GM10266 (cell line): Measurements from ENCODE around the gene SUCLG2.

Experiments used
- DNase-seq: peaks from one replicate; pipeline ENCODE4 v3.0.0; 2012; ENCODE audit errors: extremely low spot score
- TF ChIP-seq, protein P1 (sequence below): IDR thresholded peaks from 2 replicates; pipeline ENCODE4 v1.5.1; 2012; ENCODE audit warnings: mild to moderate bottlenecking, low read depth; ENCODE audit not compliant: control insufficient read depth, insufficient read depth; ENCODE audit errors: missing control alignments

The SUCLG2 gene

DNA sequence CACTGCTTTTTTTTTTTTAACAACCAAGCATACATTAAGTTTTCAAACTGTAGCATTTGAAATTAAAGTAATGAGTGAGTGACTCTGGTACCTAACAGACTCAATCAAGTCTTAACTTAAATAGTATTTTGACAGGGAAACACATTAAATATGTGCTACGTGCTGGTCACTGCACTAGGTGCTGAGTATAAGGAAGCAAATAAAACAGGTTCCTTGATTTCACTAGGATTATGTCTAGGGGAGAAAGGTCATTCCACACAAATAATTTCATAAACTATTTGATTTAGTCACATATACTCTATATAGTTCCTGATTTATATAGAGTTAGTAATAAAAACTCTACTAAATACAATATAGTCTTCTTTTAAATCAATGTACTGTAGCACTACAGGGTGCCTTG is 89.4 kb downstream of the SUCLG2 start:
- no peak for DNase-seq
- TF ChIP-seq, protein P1, sequence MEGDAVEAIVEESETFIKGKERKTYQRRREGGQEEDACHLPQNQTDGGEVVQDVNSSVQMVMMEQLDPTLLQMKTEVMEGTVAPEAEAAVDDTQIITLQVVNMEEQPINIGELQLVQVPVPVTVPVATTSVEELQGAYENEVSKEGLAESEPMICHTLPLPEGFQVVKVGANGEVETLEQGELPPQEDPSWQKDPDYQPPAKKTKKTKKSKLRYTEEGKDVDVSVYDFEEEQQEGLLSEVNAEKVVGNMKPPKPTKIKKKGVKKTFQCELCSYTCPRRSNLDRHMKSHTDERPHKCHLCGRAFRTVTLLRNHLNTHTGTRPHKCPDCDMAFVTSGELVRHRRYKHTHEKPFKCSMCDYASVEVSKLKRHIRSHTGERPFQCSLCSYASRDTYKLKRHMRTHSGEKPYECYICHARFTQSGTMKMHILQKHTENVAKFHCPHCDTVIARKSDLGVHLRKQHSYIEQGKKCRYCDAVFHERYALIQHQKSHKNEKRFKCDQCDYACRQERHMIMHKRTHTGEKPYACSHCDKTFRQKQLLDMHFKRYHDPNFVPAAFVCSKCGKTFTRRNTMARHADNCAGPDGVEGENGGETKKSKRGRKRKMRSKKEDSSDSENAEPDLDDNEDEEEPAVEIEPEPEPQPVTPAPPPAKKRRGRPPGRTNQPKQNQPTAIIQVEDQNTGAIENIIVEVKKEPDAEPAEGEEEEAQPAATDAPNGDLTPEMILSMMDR, result no peak

DNA sequence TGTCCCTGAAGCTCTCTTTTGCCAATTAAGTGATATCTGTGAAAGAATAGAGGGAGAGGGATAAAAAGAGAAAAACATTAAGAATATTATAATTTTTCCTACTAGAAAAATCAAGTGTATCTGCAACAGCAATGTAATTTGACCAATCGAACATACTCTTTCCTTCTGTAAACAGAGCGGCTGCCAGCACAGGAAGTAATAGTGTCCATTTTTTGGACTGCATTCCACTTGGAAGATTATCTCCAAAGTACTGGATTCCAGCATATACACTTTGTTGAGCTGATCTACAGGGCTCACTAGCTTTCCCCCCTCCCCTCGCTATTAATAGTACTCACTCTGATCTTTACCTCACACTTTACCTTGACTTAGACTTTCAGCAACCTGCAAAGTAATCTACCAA is 90.4 kb downstream of the SUCLG2 start:
- no peak for DNase-seq
- TF ChIP-seq, protein P1, result no peak

DNA sequence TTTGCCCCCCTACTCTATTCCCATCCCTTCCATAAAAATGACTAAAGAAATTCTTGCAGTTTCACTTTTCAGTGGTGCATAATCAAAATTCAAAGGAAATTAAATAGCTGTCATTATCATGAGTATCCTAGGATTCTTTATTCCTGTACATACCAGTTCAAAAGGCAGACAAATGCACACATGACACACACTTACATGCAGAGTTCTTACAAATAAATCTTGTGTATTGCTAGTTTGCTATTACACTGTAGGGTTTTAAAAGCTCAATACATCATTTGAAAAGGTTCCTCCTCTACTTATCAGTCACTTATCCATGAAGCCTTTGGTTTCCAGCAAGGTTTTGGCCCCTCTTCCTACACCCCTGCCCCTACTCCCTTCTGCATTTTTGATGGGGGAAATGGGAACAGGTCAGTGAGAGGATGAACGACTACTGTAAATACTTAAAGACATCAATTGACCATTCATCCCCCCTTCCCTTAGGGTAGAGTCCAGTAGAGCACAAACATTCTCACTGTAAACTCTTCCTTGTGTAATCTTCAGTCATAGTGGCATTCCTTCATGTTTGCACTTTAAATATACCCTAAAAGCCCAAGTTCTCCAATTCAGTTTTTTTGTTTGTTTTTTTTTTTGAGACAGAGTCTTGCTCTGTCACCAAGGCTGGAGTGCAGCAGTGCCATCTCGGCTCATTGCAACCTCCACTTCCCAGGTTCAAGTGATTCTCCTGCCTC is 92.6 kb downstream of the SUCLG2 start:
- TF ChIP-seq, protein P1, result no peak
- no peak for DNase-seq

DNA sequence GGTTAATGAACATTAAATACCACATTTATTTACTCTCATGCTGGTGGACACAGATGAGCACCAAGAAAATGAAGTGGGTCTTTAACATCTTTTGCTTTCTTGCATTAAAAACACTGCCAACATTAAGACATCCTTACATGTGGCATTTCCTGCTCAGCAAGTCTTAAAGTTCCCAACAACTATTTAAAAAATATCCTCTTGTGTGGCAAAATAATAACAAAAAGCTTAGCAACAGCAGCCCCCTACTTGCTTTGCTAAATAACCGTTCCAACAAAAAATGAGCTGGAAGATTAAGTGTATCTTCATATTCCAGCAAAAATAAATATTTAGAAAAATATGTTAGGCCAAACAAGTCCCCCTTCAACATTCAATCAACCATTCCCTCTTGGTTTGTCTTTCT is 93.1 kb downstream of the SUCLG2 start:
- no peak for DNase-seq
- TF ChIP-seq, protein P1, result no peak

DNA sequence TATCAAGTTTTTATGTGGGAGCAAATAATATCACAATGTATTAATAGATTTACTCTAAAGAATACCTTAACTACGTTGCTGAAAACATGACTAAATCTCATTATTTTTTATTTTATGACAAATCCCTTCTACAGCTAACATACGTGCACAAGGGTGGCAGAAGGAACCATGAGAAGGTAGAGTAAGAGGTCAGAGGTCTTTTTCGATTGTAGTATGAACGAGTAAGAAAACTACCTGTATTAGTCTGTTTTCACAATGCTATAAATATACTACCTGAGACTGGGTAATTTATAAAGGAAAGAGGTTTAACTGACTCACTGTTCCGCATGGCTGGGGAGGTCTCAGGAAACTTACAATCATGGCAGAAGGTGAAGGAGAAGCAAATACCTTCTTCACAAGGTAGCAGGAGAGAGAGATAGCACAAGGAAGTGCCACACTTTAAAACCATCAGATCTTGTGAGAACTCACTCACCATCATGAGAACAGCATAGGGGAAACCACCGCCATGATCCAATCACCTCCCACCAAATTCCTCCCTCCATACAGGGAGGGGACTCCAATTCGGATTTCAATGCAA is 95.3 kb downstream of the SUCLG2 start:
- no peak for DNase-seq

DNA sequence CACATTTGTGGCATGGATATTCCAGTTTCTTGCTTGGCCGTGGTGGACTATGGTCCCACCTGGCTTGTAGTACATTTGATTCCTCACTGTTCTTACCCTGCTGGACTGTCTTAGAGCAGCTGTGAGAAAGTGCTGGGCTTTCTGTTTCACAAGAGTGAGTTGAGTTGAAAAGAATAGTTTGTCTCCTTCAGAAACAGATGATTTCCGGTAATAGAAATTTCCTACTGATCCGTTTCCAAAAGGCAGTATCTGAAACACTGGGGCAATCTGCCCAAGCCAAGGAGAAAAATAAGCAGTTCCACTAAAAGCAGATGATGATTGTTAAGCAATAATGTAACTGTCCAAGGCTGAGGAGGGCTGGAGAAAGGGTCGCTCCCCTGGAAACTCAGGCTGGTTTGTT is 96.0 kb downstream of the SUCLG2 start:
- TF ChIP-seq, protein P1, result no peak
- no peak for DNase-seq

More for the DNA sequence above, 95.3 kb downstream of the SUCLG2 start:
- TF ChIP-seq, protein P1, result no peak

DNA sequence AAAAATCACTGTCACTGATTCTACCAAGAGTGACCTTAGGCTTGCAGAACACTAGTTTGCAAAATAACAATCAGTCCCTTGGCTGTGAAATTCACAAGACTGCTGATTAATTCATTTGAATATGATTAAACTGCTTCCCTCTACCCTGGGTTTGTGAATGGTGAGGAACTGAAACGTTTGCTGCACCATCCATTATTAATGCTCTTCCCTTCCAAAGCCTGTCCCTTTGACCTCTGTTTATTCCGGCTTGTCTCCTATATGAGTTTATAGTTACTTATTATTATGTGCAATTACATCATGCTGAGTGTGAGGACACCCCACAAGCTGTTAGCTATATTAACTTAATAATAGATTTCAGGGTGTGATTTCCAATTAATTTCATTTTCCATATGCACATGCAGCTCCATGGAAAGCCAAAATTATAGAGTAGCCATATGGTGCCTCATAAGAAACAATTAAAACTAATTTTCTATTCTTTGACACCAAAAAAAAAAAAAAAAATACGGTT is 96.5 kb downstream of the SUCLG2 start:
- no peak for DNase-seq
- TF ChIP-seq, protein P1, result no peak
